ENCODE results near the gene PUS3.

Gene PUS3

DNA sequence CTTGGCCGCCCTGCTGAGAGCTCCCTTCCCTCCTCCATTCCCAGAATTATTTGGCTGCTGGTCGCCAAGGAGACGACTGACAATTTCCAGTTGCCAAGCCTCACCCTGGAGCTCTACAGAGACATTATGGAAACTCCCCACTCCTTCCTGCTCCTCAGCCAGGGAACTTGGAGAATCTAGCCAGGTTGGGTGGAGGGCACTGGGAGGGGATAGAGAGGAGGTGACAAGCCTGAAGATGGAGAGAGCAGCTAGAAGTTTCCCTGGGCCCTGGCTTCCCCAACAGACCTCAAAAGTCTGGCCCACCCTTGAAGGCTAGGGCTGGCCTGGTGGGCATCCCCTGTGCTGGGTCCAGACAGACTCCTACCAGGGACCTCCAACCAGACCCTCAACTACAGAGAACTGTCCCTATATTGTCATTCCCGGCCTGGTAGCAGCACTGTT is 36.1 kb upstream of the PUS3 start:
- DNase-seq (ENCODE audit: low read depth in 2 of 2) = peak in 1 of 2 donors; percentile 60
- TF ChIP-seq, protein P1, sequence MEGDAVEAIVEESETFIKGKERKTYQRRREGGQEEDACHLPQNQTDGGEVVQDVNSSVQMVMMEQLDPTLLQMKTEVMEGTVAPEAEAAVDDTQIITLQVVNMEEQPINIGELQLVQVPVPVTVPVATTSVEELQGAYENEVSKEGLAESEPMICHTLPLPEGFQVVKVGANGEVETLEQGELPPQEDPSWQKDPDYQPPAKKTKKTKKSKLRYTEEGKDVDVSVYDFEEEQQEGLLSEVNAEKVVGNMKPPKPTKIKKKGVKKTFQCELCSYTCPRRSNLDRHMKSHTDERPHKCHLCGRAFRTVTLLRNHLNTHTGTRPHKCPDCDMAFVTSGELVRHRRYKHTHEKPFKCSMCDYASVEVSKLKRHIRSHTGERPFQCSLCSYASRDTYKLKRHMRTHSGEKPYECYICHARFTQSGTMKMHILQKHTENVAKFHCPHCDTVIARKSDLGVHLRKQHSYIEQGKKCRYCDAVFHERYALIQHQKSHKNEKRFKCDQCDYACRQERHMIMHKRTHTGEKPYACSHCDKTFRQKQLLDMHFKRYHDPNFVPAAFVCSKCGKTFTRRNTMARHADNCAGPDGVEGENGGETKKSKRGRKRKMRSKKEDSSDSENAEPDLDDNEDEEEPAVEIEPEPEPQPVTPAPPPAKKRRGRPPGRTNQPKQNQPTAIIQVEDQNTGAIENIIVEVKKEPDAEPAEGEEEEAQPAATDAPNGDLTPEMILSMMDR (IDR thresholded peaks at IDR 0.05; ENCODE audit: low read depth, low read length) = no peak
- H3K4me3 ChIP-seq (replicated peaks in 1 of 2; ENCODE audit: low read depth in 2 of 2, low read length in 2 of 2) = no peak overlapping the region

GRCh38 chr11:125938418-125938817 is 35.4 kb upstream of the PUS3 start:
- TF ChIP-seq, protein P1 (IDR thresholded peaks at IDR 0.05; ENCODE audit: low read depth, low read length) = no peak
- no peak for DNase-seq (ENCODE audit: low read depth in 2 of 2)
- H3K4me3 ChIP-seq (replicated peaks in 1 of 2; ENCODE audit: low read depth in 2 of 2, low read length in 2 of 2) = no peak overlapping the region

- H3K4me3 ChIP-seq (replicated peaks in 1 of 2; ENCODE audit: low read depth in 2 of 2, low read length in 2 of 2) = no peak overlapping the region
- TF ChIP-seq, protein P1 (IDR thresholded peaks at IDR 0.05; ENCODE audit: low read depth, low read length) = no peak
- DNase-seq (ENCODE audit: low read depth in 2 of 2) = peak in 1 of 2 donors; percentile 33
Observed at GRCh38 chr11:125935618-125936199, 32.7 kb upstream of the PUS3 start.

DNA sequence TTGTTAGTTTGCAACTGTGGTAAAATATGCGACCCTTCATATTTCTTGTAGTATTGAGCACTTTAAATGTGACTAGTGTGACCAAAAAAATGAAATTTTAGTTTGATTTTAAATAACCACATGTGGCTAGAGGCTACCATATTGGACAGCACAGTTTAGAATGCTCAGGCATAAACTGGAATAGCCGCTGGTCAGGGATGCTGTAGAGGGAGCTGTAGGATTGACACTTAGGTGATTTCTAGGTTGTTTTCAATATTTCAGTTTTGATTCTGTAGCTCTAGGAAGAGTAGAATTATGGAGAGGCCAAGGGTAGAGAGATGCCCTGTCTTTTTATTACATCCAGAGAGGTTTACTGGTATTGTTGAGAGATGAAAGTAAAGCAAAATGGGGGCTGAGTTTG is 32.0 kb upstream of the PUS3 start:
- H3K4me3 ChIP-seq (replicated peaks in 1 of 2; ENCODE audit: low read depth in 2 of 2, low read length in 2 of 2) = no peak overlapping the region
- no peak for DNase-seq (ENCODE audit: low read depth in 2 of 2)

DNA sequence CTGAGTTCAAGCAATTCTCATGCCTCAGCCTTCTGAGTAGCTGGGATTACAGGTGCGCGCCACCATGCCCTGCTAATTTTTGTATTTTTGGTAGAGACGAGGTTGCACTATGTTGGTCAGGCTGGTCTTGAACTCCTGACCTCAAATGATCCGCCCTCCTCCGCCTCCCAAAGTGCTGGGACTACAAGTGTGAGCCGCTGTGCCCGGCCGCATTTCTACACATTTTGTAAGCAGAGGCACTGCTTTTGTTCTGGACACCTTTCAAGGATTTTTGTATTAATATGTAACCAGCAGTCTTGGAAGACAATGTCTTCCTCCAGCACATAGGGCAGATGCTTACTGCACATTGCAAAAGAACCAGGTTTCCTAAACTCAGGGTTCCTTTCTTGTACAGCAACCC is 31.5 kb upstream of the PUS3 start:
- H3K4me3 ChIP-seq (replicated peaks in 1 of 2; ENCODE audit: low read depth in 2 of 2, low read length in 2 of 2) = no peak overlapping the region
- DNase-seq (ENCODE audit: low read depth in 2 of 2) = no peak
- TF ChIP-seq, protein P1 (IDR thresholded peaks at IDR 0.05; ENCODE audit: low read depth, low read length) = no peak

More for the DNA sequence above, 32.0 kb upstream of the PUS3 start:
- TF ChIP-seq, protein P1 (IDR thresholded peaks at IDR 0.05; ENCODE audit: low read depth, low read length) = no peak

DNA sequence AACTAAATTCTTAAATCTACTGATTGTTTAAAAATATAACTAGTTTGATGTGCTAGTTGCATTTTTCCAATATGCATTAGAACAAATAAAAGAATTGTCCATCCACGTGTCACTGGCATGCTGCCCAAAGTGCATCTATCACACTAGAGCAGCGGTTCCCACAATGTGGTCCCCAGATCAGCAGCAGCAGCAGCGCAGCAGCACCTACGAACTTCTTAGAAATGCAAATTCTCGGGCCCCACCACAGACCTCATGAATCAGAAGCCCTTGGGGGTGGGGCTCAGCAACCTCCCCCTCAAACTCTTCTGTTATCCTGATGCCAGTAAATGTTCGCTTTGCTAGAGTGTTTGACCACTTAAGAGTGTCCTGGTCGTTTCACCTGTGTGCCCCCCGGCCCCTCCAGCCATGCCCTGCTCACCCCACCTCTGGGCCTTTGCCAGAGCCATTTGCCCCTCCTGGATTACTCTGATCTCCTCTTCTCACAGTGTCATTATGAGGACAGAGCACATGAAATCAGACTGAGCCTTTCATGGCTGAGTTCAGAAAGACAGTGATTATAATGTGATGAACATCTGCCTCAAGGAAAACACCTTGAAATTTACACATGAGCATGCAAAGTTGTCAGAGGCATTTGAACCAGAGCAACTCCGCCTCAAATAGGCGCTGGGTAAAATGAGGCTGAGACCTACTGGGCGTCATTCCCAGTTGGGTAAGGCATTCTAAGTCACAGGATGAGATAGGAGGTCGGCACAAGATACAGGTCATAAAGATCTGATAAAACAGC is 30.2 kb upstream of the PUS3 start:
- TF ChIP-seq, protein P1 (IDR thresholded peaks at IDR 0.05; ENCODE audit: low read depth, low read length) = no peak
- DNase-seq (ENCODE audit: low read depth in 2 of 2) = no peak
- no peak overlapping the region for H3K4me3 ChIP-seq (replicated peaks in 1 of 2; ENCODE audit: low read depth in 2 of 2, low read length in 2 of 2)
